PC-3 (cell line): Measurements from ENCODE around the gene NTF3.

Experiments
- CTCF ChIP-seq: fragments of 300-600 bp; sonication (generic); conservative IDR thresholded peaks from 2 replicates; pipeline ENCODE4 v1.5.1; 2017; ENCODE audit warnings: antibody characterized with exemption, low read depth, mild to moderate bottlenecking, low read length
- EZH2 ChIP-seq: fragments of 300-600 bp; sonication (generic); IDR thresholded peaks from one replicate; pipeline ENCODE4 v1.6.1; 2017; ENCODE audit warnings: antibody characterized with exemption, mild to moderate bottlenecking, low read length; ENCODE audit not compliant: unreplicated experiment
- EZH2phosphoT487 ChIP-seq: fragments of 300-600 bp; sonication (generic); IDR thresholded peaks from 2 replicates; pipeline ENCODE4 v1.6.1; 2018; ENCODE audit warnings: mild to moderate bottlenecking, antibody characterized with exemption, low read length, borderline replicate concordance

GRCh38 chr12:5518584-5519365 lies 86.9 kb downstream of the NTF3 start:
- TF ChIP-seq EZH2 (no peak), CTCF (no peak), EZH2phosphoT487 (no peak)
